Osteoblast (primary cell): Measurements from ENCODE around the gene SFI1. TPM values are rescaled to one million over a fixed set of nuclear protein-coding genes. Genes with fewer than 3 reads are reported as not detected.

Source experiments
- DNase-seq: peaks from one replicate; pipeline ENCODE4 v3.0.0; 2011; ENCODE audit warnings: low spot score, mixed read lengths; ENCODE audit not compliant: insufficient read length; ENCODE audit errors: missing footprints
- H2AFZ ChIP-seq: 2 replicates; pipeline ENCODE4 v1.6.0; 2011; ENCODE audit warnings: mild to moderate bottlenecking, low read length
- H3K27ac ChIP-seq: 2 replicates; pipeline ENCODE4 v1.5.1; 2011; ENCODE audit warnings: mild to moderate bottlenecking, low read depth, low read length, moderate library complexity
- H3K27me3 ChIP-seq: 2 replicates; pipeline ENCODE4 v1.6.0; 2012; ENCODE audit warnings: mild to moderate bottlenecking, control low read depth, inconsistent platforms, low read length, moderate library complexity; ENCODE audit not compliant: insufficient read depth
- H3K36me3 ChIP-seq: 2 replicates; pipeline ENCODE4 v1.5.1; 2011; ENCODE audit warnings: mild to moderate bottlenecking, low read length, control low read depth, moderate library complexity; ENCODE audit not compliant: insufficient read depth
- H3K4me1 ChIP-seq: 2 replicates; pipeline ENCODE4 v1.5.1; 2011; ENCODE audit warnings: mild to moderate bottlenecking, low read length, control low read depth, moderate library complexity; ENCODE audit not compliant: insufficient read depth
- H3K4me2 ChIP-seq: 2 replicates; pipeline ENCODE4 v1.6.0; 2011; ENCODE audit warnings: mild to moderate bottlenecking, low read length; ENCODE audit not compliant: insufficient read depth
- H3K4me3 ChIP-seq: fragments of 200-600 bp; sonication (generic); 3 replicates; pipeline ENCODE4 v1.5.1; 2012; ENCODE audit warnings: mild to moderate bottlenecking, low read length, inconsistent platforms; ENCODE audit not compliant: insufficient read depth
- H3K79me2 ChIP-seq: 2 replicates; pipeline ENCODE4 v1.6.0; 2012; ENCODE audit warnings: mild to moderate bottlenecking, low read length, control low read depth, inconsistent platforms; ENCODE audit not compliant: insufficient read depth
- H3K9me3 ChIP-seq: 2 replicates; pipeline ENCODE4 v1.5.1; 2011; ENCODE audit warnings: low read depth, low read length, control low read depth
- H4K20me1 ChIP-seq: 2 replicates; pipeline ENCODE4 v1.6.0; 2012; ENCODE audit warnings: mild to moderate bottlenecking, low read length, control low read depth; ENCODE audit not compliant: insufficient read depth
- CTCF ChIP-seq: IDR thresholded peaks from 2 replicates; pipeline ENCODE4 v1.5.1; 2011; ENCODE audit warnings: mild to moderate bottlenecking, low read depth, low read length, moderate library complexity; ENCODE audit errors: extremely low read depth
- total RNA-seq: library from RNA; depleted of rRNA; stranded (reverse); fragments of >200 nt; gene quantifications from 2 replicates; pipeline ENCODE4 v1.2.3, GENCODE V29; 2012

SFI1 gene
- total RNA-seq, 1 donor: 16.6 TPM

DNA sequence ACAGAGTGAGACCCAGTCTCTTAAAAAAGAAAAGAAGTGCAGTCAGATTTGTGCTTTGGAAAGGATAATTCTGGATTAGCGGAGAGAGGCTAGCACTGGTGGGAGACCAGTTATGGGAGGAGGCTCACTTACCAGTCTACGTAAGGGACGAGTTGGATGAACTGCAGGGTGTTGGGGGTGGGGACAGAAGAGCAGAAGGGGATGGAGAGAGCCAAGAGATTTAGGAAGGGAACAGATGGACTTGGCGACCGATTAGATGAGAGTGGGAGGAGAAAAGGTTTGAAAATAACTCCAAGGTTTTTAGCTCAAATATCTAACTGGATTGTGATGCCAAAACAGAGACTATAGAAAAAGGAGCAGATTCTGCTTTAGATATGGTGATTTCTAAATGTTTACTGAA is 81.4 kb downstream of the SFI1 start:
- TF ChIP-seq CTCF: no peak
- Histone ChIP-seq H3K4me3 (no peak overlapping the region), H3K27ac (no peak overlapping the region), H3K4me1 (peaks cover 4% of the 10 kb centered on the region), H3K4me2 (no peak overlapping the region), H3K79me2 (no peaks in the 10 kb centered on the region), H3K27me3 (no peaks in the 10 kb centered on the region), H3K9me3 (no peaks in the 10 kb centered on the region), H2AFZ (no peak overlapping the region), H4K20me1 (no peaks in the 10 kb centered on the region), H3K36me3 (peaks cover 6% of the 10 kb centered on the region)
- no peak for DNase-seq

DNA sequence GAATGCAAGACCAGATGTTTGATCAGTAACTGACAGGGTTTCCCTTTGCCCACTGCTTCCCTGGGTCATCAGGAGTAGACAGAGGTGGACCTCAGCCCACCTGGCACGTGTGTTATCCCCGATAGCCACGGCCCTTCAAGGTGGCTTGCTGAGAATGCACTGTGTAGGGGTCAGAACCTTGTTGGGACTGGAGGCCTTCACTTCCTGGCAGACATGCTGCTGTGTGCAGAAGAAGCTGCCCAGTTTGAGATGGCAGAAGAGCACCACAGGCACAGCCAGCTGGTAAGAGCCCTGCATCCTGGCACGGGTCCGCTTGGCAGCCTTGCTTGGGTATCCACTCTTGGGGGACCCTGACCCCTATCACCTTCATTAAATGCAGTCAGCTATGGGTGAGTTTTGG is 81.8 kb downstream of the SFI1 start:
- Histone ChIP-seq H3K27ac (no peak overlapping the region), H4K20me1 (no peaks in the 10 kb centered on the region), H3K79me2 (no peaks in the 10 kb centered on the region), H3K36me3 (peaks cover 6% of the 10 kb centered on the region), H3K4me1 (peaks cover 4% of the 10 kb centered on the region), H3K9me3 (no peaks in the 10 kb centered on the region), H2AFZ (no peak overlapping the region), H3K4me2 (no peak overlapping the region), H3K4me3 (no peak overlapping the region), H3K27me3 (no peaks in the 10 kb centered on the region)
- no peak for DNase-seq
- no peak for TF ChIP-seq CTCF

DNA sequence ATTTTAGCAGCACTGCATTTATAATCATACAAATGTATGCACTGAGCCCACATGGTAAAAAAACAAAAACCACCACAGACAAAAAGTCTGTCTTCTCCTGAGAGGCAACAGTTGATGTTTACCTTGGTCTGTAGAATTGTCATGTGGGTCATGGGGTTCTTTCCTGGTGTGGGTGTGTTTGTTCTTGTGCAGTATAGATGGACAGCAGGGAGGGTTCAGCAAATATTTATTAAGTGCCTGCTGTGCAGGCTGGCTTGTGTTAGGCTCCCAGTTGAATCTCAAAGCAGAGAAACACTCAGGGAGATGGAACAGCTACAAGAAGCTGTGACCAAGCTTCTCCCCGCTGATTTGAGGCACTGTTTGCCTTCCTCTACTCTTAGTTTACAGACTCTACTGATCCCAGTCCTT is 83.5 kb downstream of the SFI1 start:
- H2AFZ ChIP-seq: no peak overlapping the region
- H3K4me2 ChIP-seq: no peak overlapping the region
- H4K20me1 ChIP-seq: no peaks in the 10 kb centered on the region
- no peaks in the 10 kb centered on the region for H3K27me3 ChIP-seq
- H3K79me2 ChIP-seq: no peaks in the 10 kb centered on the region
- no peak for DNase-seq
- TF ChIP-seq CTCF: no peak
- H3K4me1 ChIP-seq: peaks cover 13% of the 10 kb centered on the region
- no peaks in the 10 kb centered on the region for H3K9me3 ChIP-seq
- no peak overlapping the region for H3K27ac ChIP-seq
- H3K4me3 ChIP-seq: no peak overlapping the region
- H3K36me3 ChIP-seq: peaks cover 6% of the 10 kb centered on the region

DNA sequence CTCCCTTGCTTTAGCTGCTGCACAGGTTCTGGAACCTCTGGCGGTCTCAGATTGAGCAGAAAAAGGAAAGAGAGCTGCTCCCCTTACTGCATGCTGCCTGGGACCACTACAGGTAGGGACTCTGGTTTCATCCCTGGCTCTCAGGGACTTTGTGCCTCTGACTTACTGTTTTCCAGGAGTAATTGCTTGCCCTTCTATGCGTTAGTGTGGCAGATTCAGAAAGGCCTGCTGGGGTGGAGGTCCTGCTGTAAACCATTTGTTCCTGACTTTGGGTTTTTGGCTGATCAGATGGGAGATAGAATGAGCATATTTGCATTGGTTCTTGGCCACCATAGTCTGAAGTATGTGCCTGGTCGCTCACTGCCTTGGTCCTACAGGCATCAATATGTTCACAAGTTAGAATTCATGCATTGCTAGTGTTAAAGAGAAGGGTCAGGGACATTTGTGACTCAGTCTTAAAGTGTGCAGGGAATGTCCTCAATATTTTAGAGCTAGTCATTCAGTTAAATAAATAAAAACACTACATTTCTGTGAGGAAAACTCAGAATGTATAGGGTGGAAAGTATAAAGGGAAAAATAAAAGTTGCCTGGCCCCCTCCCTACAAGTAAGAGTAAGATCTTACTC is 87.6 kb downstream of the SFI1 start:
- peaks cover 11% of the 10 kb centered on the region for H3K36me3 ChIP-seq
- no peaks in the 10 kb centered on the region for H3K79me2 ChIP-seq
- H3K4me2 ChIP-seq: peak overlapping the region; percentile 62
- no peak overlapping the region for H3K4me3 ChIP-seq
- no peaks in the 10 kb centered on the region for H4K20me1 ChIP-seq
- H3K9me3 ChIP-seq: no peaks in the 10 kb centered on the region
- no peak for TF ChIP-seq CTCF
- DNase-seq: peak; percentile 58
- H2AFZ ChIP-seq: no peak overlapping the region
- H3K4me1 ChIP-seq: peaks cover 37% of the 10 kb centered on the region
- peak overlapping the region; percentile 91 for H3K27ac ChIP-seq
- no peaks in the 10 kb centered on the region for H3K27me3 ChIP-seq
